WERI-Rb-1 (cell line): ENCODE data around the gene TPM1.

Experiments used
- DNase-seq: peaks from one replicate; pipeline ENCODE4 v3.0.0-alpha.2; 2020
- H3K27ac ChIP-seq: fragments of 250-450 bp; sonication (Bioruptor Pico); 2 replicates; pipeline ENCODE4 v1.5.1; 2020; ENCODE audit warnings: mild to moderate bottlenecking, moderate library complexity
- H3K27me3 ChIP-seq: fragments of 250-450 bp; sonication (Bioruptor Pico); 2 replicates; pipeline ENCODE4 v1.5.1; 2021; ENCODE audit warnings: mild to moderate bottlenecking, low read depth, moderate library complexity; ENCODE audit not compliant: insufficient read depth, severe bottlenecking
- H3K36me3 ChIP-seq: fragments of 250-450 bp; sonication (Bioruptor Pico); 2 replicates; pipeline ENCODE4 v1.5.1; 2020; ENCODE audit warnings: mild to moderate bottlenecking, moderate library complexity
- H3K4me3 ChIP-seq: 2 replicates; pipeline ENCODE4 v1.5.1; 2011; ENCODE audit warnings: low read depth, mild to moderate bottlenecking, control low read depth, low read length
- H3K9me3 ChIP-seq: fragments of 250-450 bp; sonication (Bioruptor Pico); 2 replicates; pipeline ENCODE4 v1.5.1; 2021; ENCODE audit warnings: mild to moderate bottlenecking, moderate library complexity; ENCODE audit not compliant: severe bottlenecking
- TF ChIP-seq, protein P1 (sequence below): IDR thresholded peaks from 2 replicates; pipeline ENCODE4 v1.5.1; 2011; ENCODE audit warnings: low read depth, mild to moderate bottlenecking, control low read depth, inconsistent platforms, low read length

Gene TPM1

DNA sequence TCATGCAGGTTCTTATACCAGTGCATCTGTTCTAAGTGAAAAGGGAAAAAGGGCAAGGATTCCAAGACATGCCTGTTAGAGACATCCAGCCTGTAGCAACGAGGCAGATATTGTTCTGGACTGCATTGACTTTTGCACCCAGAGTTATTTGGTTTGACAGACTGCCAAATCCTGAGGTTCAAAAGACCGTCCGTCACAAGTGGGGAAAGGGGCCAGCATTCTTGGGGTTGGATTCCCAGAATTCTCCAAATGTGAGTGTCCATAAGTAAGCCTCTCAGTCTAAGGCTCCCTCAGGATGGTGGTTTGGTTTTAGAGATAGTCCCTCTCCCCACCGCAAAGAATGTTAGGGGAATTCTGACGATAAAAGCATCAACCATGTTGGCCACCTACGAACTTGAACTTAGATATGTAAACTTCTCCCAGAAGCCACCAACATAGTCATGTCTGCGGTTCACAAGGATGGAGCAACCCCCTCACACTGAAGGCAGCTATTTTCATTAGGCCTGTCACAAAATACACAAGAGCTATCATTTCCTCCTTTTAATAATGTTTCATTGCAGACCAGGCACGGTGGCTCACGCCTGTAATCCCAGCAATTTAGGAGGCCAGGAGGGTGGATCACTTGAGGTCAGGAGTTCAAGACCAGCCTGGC is 65.5 kb downstream of the TPM1 start:
- Histone ChIP-seq H3K4me3 (no peak overlapping the region), H3K9me3 (no peaks in the 10 kb centered on the region), H3K36me3 (no peaks in the 10 kb centered on the region), H3K27ac (no peak overlapping the region), H3K27me3 (no peaks in the 10 kb centered on the region)
- DNase-seq, result no peak
- TF ChIP-seq, protein P1, sequence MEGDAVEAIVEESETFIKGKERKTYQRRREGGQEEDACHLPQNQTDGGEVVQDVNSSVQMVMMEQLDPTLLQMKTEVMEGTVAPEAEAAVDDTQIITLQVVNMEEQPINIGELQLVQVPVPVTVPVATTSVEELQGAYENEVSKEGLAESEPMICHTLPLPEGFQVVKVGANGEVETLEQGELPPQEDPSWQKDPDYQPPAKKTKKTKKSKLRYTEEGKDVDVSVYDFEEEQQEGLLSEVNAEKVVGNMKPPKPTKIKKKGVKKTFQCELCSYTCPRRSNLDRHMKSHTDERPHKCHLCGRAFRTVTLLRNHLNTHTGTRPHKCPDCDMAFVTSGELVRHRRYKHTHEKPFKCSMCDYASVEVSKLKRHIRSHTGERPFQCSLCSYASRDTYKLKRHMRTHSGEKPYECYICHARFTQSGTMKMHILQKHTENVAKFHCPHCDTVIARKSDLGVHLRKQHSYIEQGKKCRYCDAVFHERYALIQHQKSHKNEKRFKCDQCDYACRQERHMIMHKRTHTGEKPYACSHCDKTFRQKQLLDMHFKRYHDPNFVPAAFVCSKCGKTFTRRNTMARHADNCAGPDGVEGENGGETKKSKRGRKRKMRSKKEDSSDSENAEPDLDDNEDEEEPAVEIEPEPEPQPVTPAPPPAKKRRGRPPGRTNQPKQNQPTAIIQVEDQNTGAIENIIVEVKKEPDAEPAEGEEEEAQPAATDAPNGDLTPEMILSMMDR, result no peak

GRCh38 chr15:63109498-63109897 is 67.0 kb downstream of the TPM1 start:
- no peaks in the 10 kb centered on the region for H3K9me3 ChIP-seq
- no peaks in the 10 kb centered on the region for H3K36me3 ChIP-seq
- H3K27me3 ChIP-seq, result no peaks in the 10 kb centered on the region
- DNase-seq, result no peak
- H3K27ac ChIP-seq, result no peak overlapping the region
- no peak overlapping the region for H3K4me3 ChIP-seq
- TF ChIP-seq, protein P1, result no peak

- no peaks in the 10 kb centered on the region for H3K9me3 ChIP-seq
- TF ChIP-seq, protein P1, result no peak
- no peak overlapping the region for H3K4me3 ChIP-seq
- DNase-seq, result no peak
- H3K27me3 ChIP-seq, result no peaks in the 10 kb centered on the region
- no peaks in the 10 kb centered on the region for H3K36me3 ChIP-seq
- no peak overlapping the region for H3K27ac ChIP-seq
Observed at GRCh38 chr15:63109920-63110319, 67.4 kb downstream of the TPM1 start.

- Histone ChIP-seq H3K27me3 (no peaks in the 10 kb centered on the region), H3K9me3 (no peaks in the 10 kb centered on the region), H3K36me3 (no peaks in the 10 kb centered on the region), H3K27ac (no peak overlapping the region), H3K4me3 (no peak overlapping the region)
- DNase-seq, result no peak
- TF ChIP-seq, protein P1, result no peak
Observed at GRCh38 chr15:63110428-63111026, 68.0 kb downstream of the TPM1 start.

DNA sequence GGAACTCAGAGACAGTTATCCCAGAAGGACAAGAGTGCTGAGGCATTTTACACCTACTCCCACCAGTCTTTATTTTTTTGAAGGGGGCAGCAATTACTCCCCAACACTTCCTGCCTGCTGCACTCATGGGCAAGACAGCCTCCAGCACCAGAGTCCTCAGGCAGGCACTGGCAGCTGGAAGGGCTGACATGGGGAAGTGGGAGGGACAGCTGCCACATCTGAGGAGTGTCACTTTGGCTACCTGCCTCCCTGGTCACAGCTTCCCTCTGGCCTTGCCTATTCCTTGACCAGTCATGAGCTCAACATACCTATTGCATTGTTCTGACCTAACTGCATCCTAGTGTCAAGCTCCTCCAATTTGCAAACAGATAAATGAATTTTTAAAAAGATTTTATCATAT is 68.9 kb downstream of the TPM1 start:
- no peak overlapping the region for H3K27ac ChIP-seq
- DNase-seq, result no peak
- no peak overlapping the region for H3K4me3 ChIP-seq
- TF ChIP-seq, protein P1, result no peak
- no peaks in the 10 kb centered on the region for H3K9me3 ChIP-seq
- H3K27me3 ChIP-seq, result no peaks in the 10 kb centered on the region
- no peaks in the 10 kb centered on the region for H3K36me3 ChIP-seq

- TF ChIP-seq, protein P1, result no peak
- H3K27me3 ChIP-seq, result no peaks in the 10 kb centered on the region
- H3K9me3 ChIP-seq, result no peaks in the 10 kb centered on the region
- no peak overlapping the region for H3K27ac ChIP-seq
- H3K36me3 ChIP-seq, result no peaks in the 10 kb centered on the region
- no peak overlapping the region for H3K4me3 ChIP-seq
- DNase-seq, result no peak
Observed at GRCh38 chr15:63112871-63113270, 70.3 kb downstream of the TPM1 start.
